ENCODE data around the gene ADSL.

- TF ChIP-seq POLR2A (IDR thresholded peaks at IDR 0.05) (no peak), EP300 (IDR thresholded peaks at IDR 0.05) (no peak)
Observed at GRCh38 chr22:40300316-40300715, 46.0 kb upstream of the ADSL start.
